Measurements from ENCODE around the gene PCED1A. TPM values are rescaled to one million over a fixed set of nuclear protein-coding genes. Genes with fewer than 3 reads are reported as not detected.
A peak's percentile ranks its signal among the peaks of the same experiment; 100 is the strongest.

PCED1A gene
- total and polyA plus RNA-seq, 2 of the 13 experiments (the other 11 are each of a cell fraction or from before 2014, with no cell fraction given), result 40.1 to 84.2 TPM

DNA sequence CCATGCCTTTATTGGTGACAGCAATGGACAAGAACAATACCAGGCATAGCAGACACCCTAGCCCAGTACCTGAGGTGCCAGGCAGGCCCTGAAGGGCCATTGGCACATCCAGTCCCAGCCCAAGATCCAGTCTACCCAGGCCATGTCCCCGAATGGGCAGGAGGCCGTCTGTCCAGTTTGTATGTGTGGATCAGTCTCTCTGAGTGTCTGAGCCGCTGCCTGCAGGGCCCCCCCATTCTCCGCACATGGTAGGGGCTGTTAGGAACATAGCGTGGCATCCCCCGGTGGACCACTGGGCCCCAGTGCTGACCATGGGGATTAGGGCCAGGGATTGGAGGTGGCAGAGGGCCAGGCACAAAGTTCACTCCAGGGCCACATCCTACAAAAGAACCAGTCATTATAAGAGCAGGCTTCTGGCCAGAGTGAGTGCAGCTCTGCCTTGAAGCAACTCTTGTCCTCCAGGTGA lies 5.1 kb downstream of the PCED1A start (continued):
- TF ChIP-seq MTA1 (CRISPR knock-in tag; IDR thresholded peaks at IDR 0.05; ENCODE audit: borderline replicate concordance) (peak; percentile 70; the same call in 1 of the 2 replicates), SAP130 (CRISPR knock-in tag; IDR thresholded peaks at IDR 0.05; ENCODE audit: low read depth) (no peak), ZNF460 (CRISPR knock-in tag; IDR thresholded peaks at IDR 0.05; ENCODE audit: borderline replicate concordance) (no peak), PHB2 (IDR thresholded peaks at IDR 0.05; ENCODE audit: partially characterized antibody) (no peak), ZNF326 (CRISPR knock-in tag; IDR thresholded peaks at IDR 0.05; ENCODE audit: borderline replicate concordance) (no peak), ZNF546 (CRISPR knock-in tag; conservative IDR thresholded peaks at IDR 0.05) (no peak), ZNF878 (CRISPR knock-in tag; IDR thresholded peaks at IDR 0.05) (no peak), POGZ (CRISPR knock-in tag; IDR thresholded peaks at IDR 0.05) (no peak), ZNF563 (CRISPR knock-in tag; IDR thresholded peaks at IDR 0.05) (no peak), ZNF891 (CRISPR knock-in tag; IDR thresholded peaks at IDR 0.05) (no peak), MLLT10 (CRISPR knock-in tag; IDR thresholded peaks at IDR 0.05) (no peak), ZZZ3 (CRISPR knock-in tag; IDR thresholded peaks at IDR 0.05; ENCODE audit: borderline replicate concordance) (no peak), RARA (CRISPR knock-in tag; IDR thresholded peaks at IDR 0.05) (no peak), HDAC1 (CRISPR knock-in tag; IDR thresholded peaks at IDR 0.05) (no peak), ZNF567 (CRISPR knock-in tag; IDR thresholded peaks at IDR 0.05; ENCODE audit: borderline replicate concordance) (no peak), KDM6A (CRISPR knock-in tag; IDR thresholded peaks at IDR 0.05; ENCODE audit: low read depth) (no peak), GATAD1 (CRISPR knock-in tag; IDR thresholded peaks at IDR 0.05) (no peak), HOXA3 (CRISPR knock-in tag; IDR thresholded peaks at IDR 0.05) (peak; percentile 20; the same call in 1 of the 2 replicates), SIX4 (CRISPR knock-in tag; IDR thresholded peaks at IDR 0.05) (no peak), MAZ (IDR thresholded peaks at IDR 0.05; ENCODE audit: borderline replicate concordance, low read depth, low read length) (no peak), MAZ (CRISPR knock-in tag; IDR thresholded peaks at IDR 0.05; ENCODE audit: low read depth) (no peak), NFIC (IDR thresholded peaks at IDR 0.05; ENCODE audit: low read length) (no peak), EHMT2 (IDR thresholded peaks at IDR 0.05; ENCODE audit: borderline replicate concordance, low read depth, low read length) (no peak), ZNF296 (CRISPR knock-in tag; conservative IDR thresholded peaks at IDR 0.05) (0 out of 2 replicates have a peak, but pooled peaks have one; percentile 25), RBAK (CRISPR knock-in tag; IDR thresholded peaks at IDR 0.05) (no peak), ZNF83 (CRISPR knock-in tag; IDR thresholded peaks at IDR 0.05; ENCODE audit: borderline replicate concordance) (no peak), NFE2L1 (CRISPR knock-in tag; IDR thresholded peaks at IDR 0.05; ENCODE audit: borderline replicate concordance) (no peak)
- TF ChIP-seq, protein P1, sequence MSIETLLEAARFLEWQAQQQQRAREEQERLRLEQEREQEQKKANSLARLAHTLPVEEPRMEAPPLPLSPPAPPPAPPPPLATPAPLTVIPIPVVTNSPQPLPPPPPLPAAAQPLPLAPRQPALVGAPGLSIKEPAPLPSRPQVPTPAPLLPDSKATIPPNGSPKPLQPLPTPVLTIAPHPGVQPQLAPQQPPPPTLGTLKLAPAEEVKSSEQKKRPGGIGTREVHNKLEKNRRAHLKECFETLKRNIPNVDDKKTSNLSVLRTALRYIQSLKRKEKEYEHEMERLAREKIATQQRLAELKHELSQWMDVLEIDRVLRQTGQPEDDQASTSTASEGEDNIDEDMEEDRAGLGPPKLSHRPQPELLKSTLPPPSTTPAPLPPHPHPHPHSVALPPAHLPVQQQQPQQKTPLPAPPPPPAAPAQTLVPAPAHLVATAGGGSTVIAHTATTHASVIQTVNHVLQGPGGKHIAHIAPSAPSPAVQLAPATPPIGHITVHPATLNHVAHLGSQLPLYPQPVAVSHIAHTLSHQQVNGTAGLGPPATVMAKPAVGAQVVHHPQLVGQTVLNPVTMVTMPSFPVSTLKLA (IDR thresholded peaks at IDR 0.05), result no peak
- TF ChIP-seq, protein P2, sequence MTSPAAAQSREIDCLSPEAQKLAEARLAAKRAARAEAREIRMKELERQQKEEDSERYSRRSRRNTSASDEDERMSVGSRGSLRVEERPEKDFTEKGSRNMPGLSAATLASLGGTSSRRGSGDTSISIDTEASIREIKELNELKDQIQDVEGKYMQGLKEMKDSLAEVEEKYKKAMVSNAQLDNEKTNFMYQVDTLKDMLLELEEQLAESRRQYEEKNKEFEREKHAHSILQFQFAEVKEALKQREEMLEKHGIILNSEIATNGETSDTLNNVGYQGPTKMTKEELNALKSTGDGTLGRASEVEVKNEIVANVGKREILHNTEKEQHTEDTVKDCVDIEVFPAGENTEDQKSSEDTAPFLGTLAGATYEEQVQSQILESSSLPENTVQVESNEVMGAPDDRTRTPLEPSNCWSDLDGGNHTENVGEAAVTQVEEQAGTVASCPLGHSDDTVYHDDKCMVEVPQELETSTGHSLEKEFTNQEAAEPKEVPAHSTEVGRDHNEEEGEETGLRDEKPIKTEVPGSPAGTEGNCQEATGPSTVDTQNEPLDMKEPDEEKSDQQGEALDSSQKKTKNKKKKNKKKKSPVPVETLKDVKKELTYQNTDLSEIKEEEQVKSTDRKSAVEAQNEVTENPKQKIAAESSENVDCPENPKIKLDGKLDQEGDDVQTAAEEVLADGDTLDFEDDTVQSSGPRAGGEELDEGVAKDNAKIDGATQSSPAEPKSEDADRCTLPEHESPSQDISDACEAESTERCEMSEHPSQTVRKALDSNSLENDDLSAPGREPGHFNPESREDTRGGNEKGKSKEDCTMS (CRISPR knock-in tag; conservative IDR thresholded peaks at IDR 0.05), result no peak
- TF ChIP-seq, protein P3, sequence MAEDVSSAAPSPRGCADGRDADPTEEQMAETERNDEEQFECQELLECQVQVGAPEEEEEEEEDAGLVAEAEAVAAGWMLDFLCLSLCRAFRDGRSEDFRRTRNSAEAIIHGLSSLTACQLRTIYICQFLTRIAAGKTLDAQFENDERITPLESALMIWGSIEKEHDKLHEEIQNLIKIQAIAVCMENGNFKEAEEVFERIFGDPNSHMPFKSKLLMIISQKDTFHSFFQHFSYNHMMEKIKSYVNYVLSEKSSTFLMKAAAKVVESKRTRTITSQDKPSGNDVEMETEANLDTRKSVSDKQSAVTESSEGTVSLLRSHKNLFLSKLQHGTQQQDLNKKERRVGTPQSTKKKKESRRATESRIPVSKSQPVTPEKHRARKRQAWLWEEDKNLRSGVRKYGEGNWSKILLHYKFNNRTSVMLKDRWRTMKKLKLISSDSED (CRISPR knock-in tag; IDR thresholded peaks at IDR 0.05), result no peak

Measured in HepG2 (cell line).